Myocyte (in vitro differentiated cells): Measurements from ENCODE around the gene DDI2. TPM values are rescaled to one million over a fixed set of nuclear protein-coding genes. Genes with fewer than 3 reads are reported as not detected.

Source experiments
- DNase-seq: peaks from one replicate; pipeline ENCODE4 v3.0.0-alpha.2; 2012; ENCODE audit warnings: low read depth
- total RNA-seq: library from RNA; depleted of rRNA; stranded (reverse); fragments of >200 nt; gene quantifications from 2 replicates; pipeline ENCODE4 v1.2.3, GENCODE V29; 2014

The DDI2 gene
- total RNA-seq, 1 donor from 2014 or later = 34.7 TPM

DNA sequence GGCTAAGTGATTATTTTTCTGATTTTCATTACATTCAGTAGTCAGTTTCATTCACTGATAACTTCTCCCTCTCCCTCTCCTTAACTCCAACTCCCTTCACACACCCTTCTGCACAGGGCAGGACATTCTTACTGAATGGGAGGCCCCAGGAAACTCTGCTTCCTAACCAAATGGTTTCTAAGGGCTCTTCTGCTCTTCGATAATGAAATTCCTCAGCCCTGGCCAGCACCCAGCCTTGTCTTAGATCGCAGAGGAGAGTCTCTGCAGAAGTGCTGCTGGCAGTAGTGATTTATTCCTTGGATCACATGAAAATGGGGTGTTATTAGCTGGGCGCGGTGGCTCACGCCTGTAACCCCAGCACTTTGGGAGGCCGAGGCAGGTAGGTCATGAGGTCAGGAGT, 83.2 kb downstream of the DDI2 start:
- no peak for DNase-seq

DNA sequence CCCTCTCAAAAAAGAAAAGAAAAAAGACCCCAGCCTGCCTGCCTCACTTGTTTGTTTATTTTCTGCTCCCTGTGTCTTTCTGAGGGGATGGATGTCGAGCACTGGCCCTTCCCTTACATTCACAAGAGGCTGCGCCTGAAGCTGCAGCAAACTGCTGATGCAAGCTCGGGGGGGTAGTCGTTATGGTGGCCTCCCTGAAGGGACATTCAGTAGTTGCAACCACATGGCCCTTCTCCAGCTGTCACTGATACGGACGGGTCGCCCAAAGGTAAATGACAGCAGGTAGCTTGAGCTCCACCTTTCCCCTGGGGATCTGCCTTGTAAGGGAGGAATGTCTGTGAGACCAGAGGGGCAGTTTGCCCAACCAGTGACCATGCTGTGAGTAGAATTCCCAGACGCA, 84.5 kb downstream of the DDI2 start:
- no peak for DNase-seq

- DNase-seq = peak; percentile 54
Measured at GRCh38 chr1:15702722-15703550, 85.7 kb downstream of the DDI2 start.

DNA sequence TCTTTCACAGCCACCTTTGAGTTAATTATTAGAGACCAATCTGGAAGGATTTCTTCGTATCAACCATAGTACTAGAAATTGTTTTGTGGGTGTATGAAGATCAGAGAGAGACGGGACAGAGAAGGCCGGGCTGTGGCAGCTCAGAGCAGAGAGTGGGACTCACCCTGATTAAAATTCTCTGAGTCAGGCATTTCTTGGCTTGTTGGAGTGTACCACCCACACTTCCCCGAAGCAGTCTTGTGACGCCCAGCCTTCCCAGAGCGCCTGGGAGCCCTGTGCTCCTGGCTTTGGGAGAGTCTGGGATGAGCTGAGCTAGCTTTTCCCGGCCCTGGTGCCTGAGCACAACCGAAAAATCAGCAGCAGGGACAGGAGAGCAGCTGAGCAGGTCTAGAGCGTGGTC, 86.3 kb downstream of the DDI2 start:
- DNase-seq = peak; percentile 93

GRCh38 chr1:15704526-15705183, 87.4 kb downstream of the DDI2 start:
- DNase-seq = no peak

GRCh38 chr1:15705184-15705566, 87.9 kb downstream of the DDI2 start:
- no peak for DNase-seq

DNA sequence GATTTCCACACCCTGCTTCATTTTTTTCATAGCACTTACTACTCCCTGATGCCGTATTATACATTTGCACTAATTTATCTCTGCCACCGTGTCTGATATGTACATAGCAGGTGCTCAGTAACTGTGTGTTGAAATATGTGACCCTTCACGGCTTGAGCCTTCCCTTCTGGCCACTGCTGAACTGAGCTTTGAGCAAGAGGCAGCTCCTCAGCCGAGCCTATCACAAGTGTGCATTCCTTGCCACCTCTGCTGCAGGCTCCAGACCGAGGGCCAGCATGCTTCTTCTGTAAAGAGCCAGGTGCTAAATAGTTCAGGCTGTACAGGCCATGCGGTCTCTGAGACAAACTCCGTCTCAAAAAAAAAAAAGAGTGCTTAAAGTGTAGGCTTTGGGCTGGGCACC, 89.5 kb downstream of the DDI2 start:
- DNase-seq = peak; percentile 41

DNA sequence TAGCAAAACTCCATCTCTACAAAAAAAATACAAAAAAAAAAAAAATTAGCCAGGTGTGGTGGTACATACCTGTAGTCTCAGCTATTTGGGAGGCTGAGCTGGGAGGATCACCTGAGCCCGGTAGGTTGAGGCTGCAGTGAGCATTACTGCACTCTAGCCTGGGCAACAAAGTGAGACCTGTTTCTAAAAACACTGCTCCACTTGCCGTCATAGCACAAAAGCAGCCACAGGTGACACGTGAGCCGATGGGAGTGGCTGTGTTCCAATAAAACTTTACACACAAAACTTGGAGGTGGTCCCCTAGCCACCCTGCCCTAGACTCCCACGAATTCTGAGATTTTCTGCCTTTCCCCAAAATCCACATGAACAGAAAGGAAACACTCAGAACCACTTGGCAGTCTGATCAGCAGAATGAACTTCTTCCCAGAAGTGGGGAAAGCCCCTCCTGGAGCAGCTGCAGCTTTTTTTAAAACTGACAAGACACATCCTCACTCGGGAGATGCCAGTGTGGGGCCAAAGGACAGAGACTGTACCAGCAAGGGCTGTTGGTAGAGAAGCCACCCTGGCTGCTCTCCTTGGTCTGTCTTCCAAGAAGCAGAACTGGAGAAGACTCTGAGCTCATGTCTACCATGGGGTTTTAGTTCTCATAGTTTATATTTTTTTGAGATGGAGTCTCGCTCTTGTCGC, 90.1 kb downstream of the DDI2 start:
- DNase-seq = peak; percentile 77

DNA sequence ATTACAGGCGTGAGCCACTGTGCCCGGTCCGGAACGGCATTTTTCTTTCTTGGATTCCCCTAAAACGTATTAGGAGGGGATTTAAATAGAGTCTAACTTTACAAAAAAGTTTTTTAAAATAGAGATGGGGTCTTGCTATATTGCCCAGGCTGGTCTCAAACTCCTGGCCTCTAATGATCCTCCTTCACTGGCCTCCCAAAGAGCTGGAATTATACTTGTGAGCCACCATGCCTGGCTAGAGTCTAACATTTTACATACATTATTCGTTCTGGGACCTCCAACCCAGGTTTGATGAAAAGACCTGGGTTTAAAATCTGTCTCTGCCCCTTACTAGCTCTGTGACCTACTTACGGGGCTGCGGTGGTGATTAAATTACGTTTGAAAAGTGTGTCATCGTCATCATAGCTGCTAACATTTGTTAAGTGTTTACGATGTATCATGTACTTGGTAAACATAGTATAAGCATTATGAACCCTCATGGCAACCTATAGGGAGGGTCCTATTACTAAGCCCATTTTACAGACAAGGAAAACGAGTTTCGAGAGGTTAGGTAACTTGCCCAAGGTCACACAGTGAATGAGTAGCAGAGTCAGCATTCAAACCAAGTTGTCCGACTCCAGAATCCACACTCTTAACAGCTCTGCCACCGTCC, 91.4 kb downstream of the DDI2 start:
- no peak for DNase-seq

GRCh38 chr1:15709226-15709625, 92.0 kb downstream of the DDI2 start:
- DNase-seq = no peak

DNA sequence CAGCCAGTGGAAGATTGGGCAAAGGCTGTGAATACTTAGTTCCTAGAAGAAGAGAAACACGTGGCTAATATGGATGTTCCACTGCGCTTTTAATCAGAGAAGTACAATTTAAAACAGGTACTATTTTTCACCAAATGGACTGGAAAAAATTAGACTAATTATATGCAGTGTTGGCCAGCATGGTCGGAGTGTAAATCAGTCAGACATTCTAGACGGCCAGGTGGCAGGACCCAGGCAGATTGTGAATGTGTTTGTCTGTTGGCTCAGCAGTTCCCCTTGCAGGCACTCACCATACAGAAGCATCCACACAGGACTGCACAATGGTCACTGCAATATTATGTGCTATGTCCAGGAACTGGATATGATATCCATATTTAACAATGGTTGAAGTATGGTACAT, 94.9 kb downstream of the DDI2 start:
- DNase-seq = no peak

DNA sequence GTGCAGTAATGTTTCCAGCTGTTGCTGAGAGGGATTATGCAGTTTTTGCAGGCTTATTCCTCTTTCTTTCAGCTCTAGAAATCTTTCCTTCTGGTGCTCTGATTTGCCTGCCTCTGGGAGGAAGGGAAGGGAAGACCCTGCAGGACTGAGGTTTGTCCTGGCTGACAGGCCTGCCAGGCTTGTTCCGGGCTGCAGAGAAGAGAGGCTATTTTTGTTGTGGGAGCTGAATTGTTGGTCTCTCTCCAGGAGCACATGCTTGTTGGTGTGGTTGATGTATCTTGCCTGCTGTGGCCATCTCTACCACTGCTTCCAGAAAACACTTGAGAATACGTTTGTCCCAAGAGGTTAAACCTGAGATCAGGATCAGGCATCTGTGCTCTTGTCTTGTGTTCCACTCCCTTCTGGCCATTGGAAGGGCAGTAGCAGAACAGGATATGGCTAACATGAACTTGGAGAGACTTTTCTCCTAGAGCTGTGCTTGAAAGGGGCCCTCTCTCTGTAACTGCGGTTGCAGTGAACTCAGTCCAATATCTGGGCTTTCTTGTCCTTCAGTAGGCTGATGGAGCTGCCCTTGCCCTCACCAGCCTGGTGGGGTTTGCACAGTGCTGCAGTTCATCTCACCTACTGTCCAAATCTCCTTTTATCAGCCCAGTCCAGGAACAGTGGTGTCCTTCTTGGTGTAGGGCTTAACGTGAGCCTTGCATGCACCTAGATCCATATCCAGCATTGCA, 97.3 kb downstream of the DDI2 start:
- peak; percentile 97 for DNase-seq

DNA sequence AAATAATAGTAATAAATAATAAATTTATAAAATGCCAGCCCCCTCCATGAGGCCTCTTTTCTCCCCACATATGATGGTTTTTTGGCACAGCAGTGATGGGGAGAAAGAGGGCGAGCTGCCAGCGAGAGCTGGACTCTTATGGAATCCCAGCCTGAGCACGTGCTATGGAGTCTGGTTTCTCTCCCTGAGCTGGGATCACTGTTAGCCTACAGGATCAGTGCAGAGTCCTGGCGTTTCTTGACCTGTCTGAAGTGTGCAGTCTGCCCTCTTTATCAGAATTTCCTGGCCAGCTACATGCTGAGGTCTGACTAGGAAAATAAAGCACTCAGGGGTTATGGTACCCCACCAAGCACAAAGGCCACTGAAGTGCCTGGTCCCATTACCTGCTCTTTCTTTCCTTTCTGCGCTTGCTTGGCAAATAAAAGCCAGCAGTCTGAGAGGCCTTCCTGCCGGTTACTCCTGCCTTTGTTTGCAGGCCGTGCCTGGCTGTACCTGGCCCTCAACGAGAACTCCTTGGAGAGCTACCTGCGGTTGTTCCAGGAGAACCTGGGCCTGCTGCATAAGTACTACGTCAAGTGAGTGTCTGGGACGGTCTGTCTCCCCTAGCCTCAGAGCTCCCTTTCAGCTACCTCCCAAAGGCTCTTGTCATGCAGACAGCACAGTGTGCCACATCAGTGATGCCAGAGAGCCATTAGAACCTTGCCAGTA, 100.3 kb downstream of the DDI2 start:
- DNase-seq = no peak

DNA sequence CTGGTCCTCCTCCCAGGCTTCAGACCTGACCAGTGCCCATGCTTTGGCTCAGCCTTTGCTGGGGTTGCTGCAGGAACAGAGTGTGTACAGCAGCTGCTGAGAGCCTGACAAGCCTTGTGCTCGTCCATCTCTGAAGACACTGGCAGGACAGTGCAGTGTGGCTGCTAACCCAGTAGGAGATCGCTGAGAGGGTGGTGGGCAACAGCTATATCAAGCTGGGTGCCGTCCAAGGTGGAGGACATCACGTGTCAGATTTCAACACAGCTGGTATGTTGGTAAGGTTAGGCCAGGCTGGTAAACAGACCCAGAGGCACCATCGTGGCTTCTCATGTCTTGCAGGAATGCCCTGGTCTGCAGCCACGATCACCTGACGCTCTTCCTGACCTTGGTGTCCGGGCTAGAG, 100.9 kb downstream of the DDI2 start:
- DNase-seq = peak; percentile 89

Other genes with a start within 250 kb of the DDI2 start
- gene EFHD2, start 207.6 kb upstream of the DDI2 start, total RNA-seq = 84.4 and 207 TPM in 2 replicates
- 0.21 and 0.72 TPM in 2 replicates for gene CTRC, start 179.0 kb upstream of the DDI2 start, total RNA-seq
- gene CELA2A, start 160.7 kb upstream of the DDI2 start, total RNA-seq = 0.57 TPM in 1 of 2 replicates, not detected in the other
- gene CELA2B, start 141.4 kb upstream of the DDI2 start, total RNA-seq = 0.78 and 3.7 TPM in 2 replicates
- gene CASP9, start 93.2 kb upstream of the DDI2 start, total RNA-seq = 30.8 and 68.5 TPM in 2 replicates
- 43.9 and 50.2 TPM in 2 replicates for gene DNAJC16, start 90.6 kb upstream of the DDI2 start, total RNA-seq
- 2.1 and 3.2 TPM in 2 replicates for gene AGMAT, start 32.4 kb upstream of the DDI2 start, total RNA-seq
- 80.3 and 90.4 TPM in 2 replicates for gene PLEKHM2, start 66.9 kb downstream of the DDI2 start, total RNA-seq
- 5.2 and 13.0 TPM in 2 replicates for gene SLC25A34, start 118.8 kb downstream of the DDI2 start, total RNA-seq
- gene TMEM82, start 125.0 kb downstream of the DDI2 start, total RNA-seq = not detected in 2 replicates
- 38.8 and 103 TPM in 2 replicates for gene FBLIM1, start 141.3 kb downstream of the DDI2 start, total RNA-seq
- gene UQCRHL, start 190.2 kb downstream of the DDI2 start, total RNA-seq = 1.5 and 1.6 TPM in 2 replicates
- gene SPEN, start 230.2 kb downstream of the DDI2 start, total RNA-seq = 7.6 and 14.4 TPM in 2 replicates